Uterus (tissue), 2 donors: Measurements from ENCODE around the gene TNNC2.

Experiments
- POLR2A ChIP-seq, 2 donors: fragments of 450-650 bp; IDR thresholded peaks; one replicate each; pipeline ENCODE4 v1.6.1; 2016; ENCODE audit warnings: antibody characterized with exemption in 2 of 2, mild to moderate bottlenecking in 1 of 2, moderate library complexity in 1 of 2
- TF ChIP-seq, protein P1 (sequence below), 4 experiments: fragments of 200-600 bp in 2 of 4; fragments of 450-650 bp in 2 of 4; sonication (generic) in 2 of 4; IDR thresholded peaks; one replicate each; pipeline ENCODE4 v1.5.1; 2016 to 2019; ENCODE audit warnings: antibody characterized with exemption in 4 of 4, mild to moderate bottlenecking in 2 of 4, moderate library complexity in 1 of 4

DNA sequence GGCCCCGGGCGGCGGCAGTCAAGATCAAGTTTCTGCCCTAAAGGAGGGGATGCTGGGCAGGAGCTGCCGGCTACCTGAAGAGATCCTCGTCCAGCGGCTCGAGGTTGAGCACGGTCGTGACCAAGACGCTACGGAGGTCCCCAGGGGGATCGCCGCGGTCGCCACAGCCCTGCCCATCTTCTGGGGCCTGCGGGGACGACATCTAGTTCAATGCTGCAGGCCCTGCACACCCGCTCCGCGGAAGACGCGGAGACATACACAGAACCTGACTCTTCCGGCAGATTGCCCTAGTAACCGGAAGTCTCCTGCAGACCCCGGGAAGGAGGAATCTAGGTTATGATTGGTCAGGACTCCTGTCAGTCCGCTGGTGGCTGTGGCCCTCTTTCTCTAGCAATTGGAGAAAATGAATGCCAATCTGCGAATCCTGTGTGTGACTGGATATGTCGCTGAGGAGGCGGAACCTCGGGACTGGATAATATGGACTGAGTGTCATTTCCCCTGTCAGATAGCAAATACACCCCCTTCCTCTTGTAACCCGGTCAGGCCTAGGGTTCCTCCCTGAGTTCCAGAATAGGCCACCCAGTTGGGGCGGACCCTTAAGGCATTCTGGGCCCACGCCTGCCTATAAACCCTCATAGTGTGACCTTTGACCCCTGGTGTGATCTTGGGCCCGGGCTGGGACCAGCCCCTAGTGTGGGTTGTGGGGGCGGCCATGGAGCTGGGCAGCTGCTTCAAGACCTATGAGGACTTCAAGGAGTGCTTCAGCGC lies 30.2 kb upstream of the TNNC2 start, which contains the start of the genes ACOT8 and ZSWIM3:
- TF ChIP-seq, protein P1, sequence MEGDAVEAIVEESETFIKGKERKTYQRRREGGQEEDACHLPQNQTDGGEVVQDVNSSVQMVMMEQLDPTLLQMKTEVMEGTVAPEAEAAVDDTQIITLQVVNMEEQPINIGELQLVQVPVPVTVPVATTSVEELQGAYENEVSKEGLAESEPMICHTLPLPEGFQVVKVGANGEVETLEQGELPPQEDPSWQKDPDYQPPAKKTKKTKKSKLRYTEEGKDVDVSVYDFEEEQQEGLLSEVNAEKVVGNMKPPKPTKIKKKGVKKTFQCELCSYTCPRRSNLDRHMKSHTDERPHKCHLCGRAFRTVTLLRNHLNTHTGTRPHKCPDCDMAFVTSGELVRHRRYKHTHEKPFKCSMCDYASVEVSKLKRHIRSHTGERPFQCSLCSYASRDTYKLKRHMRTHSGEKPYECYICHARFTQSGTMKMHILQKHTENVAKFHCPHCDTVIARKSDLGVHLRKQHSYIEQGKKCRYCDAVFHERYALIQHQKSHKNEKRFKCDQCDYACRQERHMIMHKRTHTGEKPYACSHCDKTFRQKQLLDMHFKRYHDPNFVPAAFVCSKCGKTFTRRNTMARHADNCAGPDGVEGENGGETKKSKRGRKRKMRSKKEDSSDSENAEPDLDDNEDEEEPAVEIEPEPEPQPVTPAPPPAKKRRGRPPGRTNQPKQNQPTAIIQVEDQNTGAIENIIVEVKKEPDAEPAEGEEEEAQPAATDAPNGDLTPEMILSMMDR (IDR thresholded peaks at IDR 0.05), result peak in 1 of 4 experiments; percentile 21
- TF ChIP-seq POLR2A (IDR thresholded peaks at IDR 0.05), result peak; percentile 41 to 70
